Keratinocyte (primary cell): Measurements from ENCODE around the gene TFR2. TPM values are rescaled to one million over a fixed set of nuclear protein-coding genes. Genes with fewer than 3 reads are reported as not detected.

Experiments used
- DNase-seq: peaks from one replicate; pipeline ENCODE4 v3.0.0-alpha.2; 2011; ENCODE audit warnings: low read depth, missing footprints, low spot score
- FAIRE-seq: peaks from 2 replicates; lab custom pipeline; 2011; peaks lifted over from hg19 to GRCh38; lab: Jason Lieb, UNC
- H2AFZ ChIP-seq: 2 replicates; pipeline ENCODE4 v1.6.0; 2012; ENCODE audit warnings: low read length, control low read depth, inconsistent platforms; ENCODE audit not compliant: control insufficient read depth
- H3K27ac ChIP-seq: 2 replicates; pipeline ENCODE4 v1.5.1; 2011; ENCODE audit warnings: low read length; ENCODE audit not compliant: control insufficient read depth, insufficient read depth
- H3K27me3 ChIP-seq: 3 replicates; pipeline ENCODE4 v1.6.0; 2011; ENCODE audit warnings: low read length; ENCODE audit not compliant: control insufficient read depth, insufficient read depth; ENCODE audit errors: extremely low read depth
- H3K36me3 ChIP-seq, 2 experiments: 2 replicates in 1 of 2; 3 replicates in 1 of 2; pipeline ENCODE4 v1.5.1; 2011; ENCODE audit warnings: low read length in 2 of 2, mild to moderate bottlenecking in 1 of 2; ENCODE audit not compliant: control insufficient read depth in 2 of 2, insufficient read depth in 2 of 2; ENCODE audit errors: extremely low read depth in 1 of 2
- H3K4me1 ChIP-seq: 3 replicates; pipeline ENCODE4 v1.5.1; 2011; ENCODE audit warnings: low read length; ENCODE audit not compliant: control insufficient read depth, insufficient read depth; ENCODE audit errors: extremely low read depth
- H3K4me2 ChIP-seq: 3 replicates; pipeline ENCODE4 v1.6.0; 2011; ENCODE audit warnings: low read depth, low read length; ENCODE audit not compliant: control insufficient read depth, insufficient read depth; ENCODE audit errors: extremely low read depth
- H3K4me3 ChIP-seq, 3 experiments: fragments of 200-600 bp in 1 of 3; sonication (generic) in 1 of 3; 2 replicates in 2 of 3; 3 replicates in 1 of 3; pipeline ENCODE4 v1.5.1; 2011 to 2016; ENCODE audit warnings: low read length in 3 of 3, mild to moderate bottlenecking in 3 of 3, control low read depth in 2 of 3, inconsistent platforms in 1 of 3, low read depth in 1 of 3, mixed read lengths in 1 of 3, mixed run types in 1 of 3, moderate library complexity in 1 of 3; ENCODE audit not compliant: control insufficient read depth in 2 of 3, insufficient read depth in 2 of 3; ENCODE audit errors: extremely low read depth in 1 of 3
- H3K79me2 ChIP-seq: 2 replicates; pipeline ENCODE4 v1.6.0; 2012; ENCODE audit warnings: low read length; ENCODE audit not compliant: control insufficient read depth, insufficient read depth
- H3K9ac ChIP-seq: 3 replicates; pipeline ENCODE4 v1.6.0; 2011; ENCODE audit warnings: low read length; ENCODE audit not compliant: control insufficient read depth, insufficient read depth; ENCODE audit errors: extremely low read depth
- H3K9me1 ChIP-seq: 3 replicates; pipeline ENCODE4 v1.6.0; 2011; ENCODE audit warnings: low read length; ENCODE audit not compliant: control insufficient read depth, insufficient read depth; ENCODE audit errors: extremely low read depth
- H3K9me3 ChIP-seq: 2 replicates; pipeline ENCODE4 v1.5.1; 2012; ENCODE audit warnings: low read depth, low read length; ENCODE audit not compliant: control insufficient read depth
- H4K20me1 ChIP-seq: 3 replicates; pipeline ENCODE4 v1.6.0; 2011; ENCODE audit warnings: low read length; ENCODE audit not compliant: control insufficient read depth, insufficient read depth; ENCODE audit errors: extremely low read depth
- CTCF ChIP-seq, 3 experiments: IDR thresholded peaks in 1 of 3; conservative IDR thresholded peaks in 1 of 3; optimal IDR thresholded peaks in 1 of 3; 2 replicates in 2 of 3; 3 replicates in 1 of 3; pipeline versions ENCODE3 to v1.5.1; 2011; ENCODE audit warnings: low read length in 3 of 3, mild to moderate bottlenecking in 3 of 3, moderate library complexity in 2 of 3, control low read depth in 1 of 3, inconsistent platforms in 1 of 3; ENCODE audit not compliant: insufficient read depth in 2 of 3; ENCODE audit errors: extremely low read depth in 1 of 3
- EZH2 ChIP-seq: IDR thresholded peaks from one replicate; pipeline ENCODE4 v1.6.1; 2012; ENCODE audit warnings: inconsistent platforms, mild to moderate bottlenecking, low read length, moderate library complexity
- dilution Hi-C: fragments of 300-500 bp; cut with MboI; formaldehyde crosslinking; loops from one replicate; pipeline ENCODE4 v1.7.0; 2020; ENCODE audit warnings: low sequenced_read_pairs; ENCODE audit not compliant: extremely low pct_ligation_motif_present
- polyA minus RNA-seq, 3 experiments: library from RNA; depleted of rRNA, polyadenylated mRNA; stranded (reverse); fragments of >200 nt; gene quantifications; 1 replicate in 1 of 3; 2 replicates in 1 of 3; 3 replicates in 1 of 3; pipeline ENCODE4 v1.2.3, GENCODE V29; 2011
- polyA plus RNA-seq, 5 experiments: library from polyadenylated mRNA; depleted of rRNA in 3 of 5; stranded (reverse) in 3 of 5; stranded (forward) in 1 of 5; unstranded in 1 of 5; fragments of >200 nt; gene quantifications; 1 replicate in 1 of 5; 2 replicates in 3 of 5; 3 replicates in 1 of 5; pipeline versions ENCODE4 v1.2.1 to v1.2.3, GENCODE V29; 2011 to 2012; ENCODE audit warnings: missing spikeins in 2 of 5, low read depth in 1 of 5, low replicate concordance in 1 of 5

TFR2 gene
- 0.07 to 0.21 TPM (median 0.12 TPM) in 3 replicates for polyA plus RNA-seq
- polyA plus RNA-seq (2011; ENCODE audit: low read depth): not detected
- 0.04 TPM in 1 of 2 replicates, not detected in the other for polyA plus RNA-seq (2011; cell fraction: cytosol; rRNA removed)
- polyA plus RNA-seq (2011; cell fraction: nucleus; rRNA removed): 0.18 and 0.28 TPM in 2 replicates
- 0.08 and 0.28 TPM in 2 replicates for polyA plus RNA-seq (2012; ENCODE audit: low replicate concordance)
- polyA minus RNA-seq: not detected in 3 replicates
- polyA minus RNA-seq (2011; cell fraction: cytosol; rRNA and poly(A)+ RNA removed): not detected
- polyA minus RNA-seq (2011; cell fraction: nucleus; rRNA and poly(A)+ RNA removed): 0.31 and 0.63 TPM in 2 replicates

- Histone ChIP-seq H3K9me1 (no peaks in the 10 kb centered on the region), H3K4me2 (no peak within 1 kb of the TSS), H2AFZ (no peak within 1 kb of the TSS), H3K79me2 (no peaks in the 10 kb centered on the region), H3K4me3 (no peak within 1 kb of the TSS), H4K20me1 (no peaks in the 10 kb centered on the region), H3K27ac (no peak within 1 kb of the TSS), H3K36me3 (no peaks in the 10 kb centered on the region), H3K27me3 (no peaks in the 10 kb centered on the region), H3K4me1 (no peaks in the 10 kb centered on the region), H3K9ac (no peak within 1 kb of the TSS), H3K9me3 (no peaks in the 10 kb centered on the region)
- dilution Hi-C loops: no loop called here
- DNase-seq (no peak), FAIRE-seq (no peak)
- TF ChIP-seq CTCF (optimal IDR thresholded peaks at IDR 0.05 in 1 of 3, IDR thresholded peaks at IDR 0.05 in 1 of 3, conservative IDR thresholded peaks at IDR 0.05 in 1 of 3; ENCODE audit: extremely low read depth in 1 of 3, insufficient read depth in 2 of 3, low read length in 3 of 3) (no peak), EZH2 (no peak)
Measured at GRCh38 chr7:100641463-100641859, at the start of gene TFR2. TFR2 (minus strand) TSS chr7:100641552; CDS start chr7:100641509, 43 bp downstream.

- dilution Hi-C loops: no loop called here
- H3K4me3 ChIP-seq: no peak overlapping the region
- no peak overlapping the region for H3K27ac ChIP-seq
- H3K9ac ChIP-seq: no peak overlapping the region
- TF ChIP-seq EZH2 (no peak), CTCF (optimal IDR thresholded peaks at IDR 0.05 in 1 of 3, IDR thresholded peaks at IDR 0.05 in 1 of 3, conservative IDR thresholded peaks at IDR 0.05 in 1 of 3; ENCODE audit: extremely low read depth in 1 of 3, insufficient read depth in 2 of 3, low read length in 3 of 3) (no peak)
- H2AFZ ChIP-seq: no peak overlapping the region
- no peaks in the 10 kb centered on the region for H3K9me3 ChIP-seq
- H3K4me1 ChIP-seq: peaks cover 13% of the 10 kb centered on the region
- peaks cover 14% of the 10 kb centered on the region for H4K20me1 ChIP-seq
- FAIRE-seq (no peak), DNase-seq (no peak)
- H3K36me3 ChIP-seq: peaks cover 12 to 14% of the 10 kb centered on the region in 2 experiments
- H3K79me2 ChIP-seq: peaks cover 48% of the 10 kb centered on the region
- H3K27me3 ChIP-seq: no peaks in the 10 kb centered on the region
- no peaks in the 10 kb centered on the region for H3K9me1 ChIP-seq
- H3K4me2 ChIP-seq: no peak overlapping the region
Measured at GRCh38 chr7:100689230-100690135, 48.1 kb upstream of the TFR2 start.
